Activated B cell treated with CpG ODN at 0.5 μM for 24 hours (primary cell): ENCODE data around the gene KRTCAP3. TPM values are rescaled to one million over a fixed set of nuclear protein-coding genes. Genes with fewer than 3 reads are reported as not detected.

Source experiments
- ATAC-seq: fragments of 200-7000 bp; cut with Tn5 transposase; one replicate; pipeline ENCODE4 v1.10.0; 2021; ENCODE audit warnings: low read depth, mild to moderate bottlenecking, moderate library complexity
- CTCF ChIA-PET: fragments of 350-600 bp; sonication (Branson Sonifier 250); formaldehyde crosslinking; loops from one replicate; lab custom pipeline; 2021; ENCODE audit warnings: antibody characterized with exemption; lab: Charles Lee
- POLR2A ChIA-PET: fragments of 350-600 bp; sonication (Branson Sonifier 250); formaldehyde crosslinking; loops from one replicate; lab custom pipeline; 2021; ENCODE audit warnings: antibody characterized with exemption; lab: Charles Lee
- DNase-seq: peaks from one replicate; pipeline ENCODE4 v3.0.0; 2022
- H3K27ac Mint-ChIP-seq: one replicate; pipeline ENCODE4 v1.8.0; 2020; ENCODE audit warnings: mixed read lengths
- H3K27me3 Mint-ChIP-seq: one replicate; pipeline ENCODE4 v1.8.0; 2021; ENCODE audit warnings: mixed read lengths
- H3K36me3 Mint-ChIP-seq: one replicate; pipeline ENCODE4 v1.8.0; 2021; ENCODE audit warnings: low read depth, mixed read lengths
- H3K4me1 Mint-ChIP-seq: one replicate; pipeline ENCODE4 v1.8.0; 2021; ENCODE audit warnings: mixed read lengths
- H3K4me3 Mint-ChIP-seq: one replicate; pipeline ENCODE4 v1.8.0; 2020; ENCODE audit warnings: mild to moderate bottlenecking, mixed read lengths
- H3K9me3 Mint-ChIP-seq: one replicate; pipeline ENCODE4 v1.8.0; 2020; ENCODE audit warnings: mixed read lengths
- CTCF ChIP-seq: fragments of 200-600 bp; IDR thresholded peaks from one replicate; pipeline ENCODE4 v1.8.0; 2022; ENCODE audit warnings: antibody characterized with exemption, mild to moderate bottlenecking
- intact Hi-C: fragments of 100-400 bp; cut with micrococcal nuclease; formaldehyde crosslinking; loops from one replicate; pipeline ENCODE4 v1.15.1; 2024
- total RNA-seq: library from RNA; stranded (reverse); gene quantifications from 2 replicates; pipeline ENCODE4 v1.2.3, GENCODE V29; 2022

The KRTCAP3 gene
- total RNA-seq, 1 donor from 2014 or later, result 10.0 TPM

DNA sequence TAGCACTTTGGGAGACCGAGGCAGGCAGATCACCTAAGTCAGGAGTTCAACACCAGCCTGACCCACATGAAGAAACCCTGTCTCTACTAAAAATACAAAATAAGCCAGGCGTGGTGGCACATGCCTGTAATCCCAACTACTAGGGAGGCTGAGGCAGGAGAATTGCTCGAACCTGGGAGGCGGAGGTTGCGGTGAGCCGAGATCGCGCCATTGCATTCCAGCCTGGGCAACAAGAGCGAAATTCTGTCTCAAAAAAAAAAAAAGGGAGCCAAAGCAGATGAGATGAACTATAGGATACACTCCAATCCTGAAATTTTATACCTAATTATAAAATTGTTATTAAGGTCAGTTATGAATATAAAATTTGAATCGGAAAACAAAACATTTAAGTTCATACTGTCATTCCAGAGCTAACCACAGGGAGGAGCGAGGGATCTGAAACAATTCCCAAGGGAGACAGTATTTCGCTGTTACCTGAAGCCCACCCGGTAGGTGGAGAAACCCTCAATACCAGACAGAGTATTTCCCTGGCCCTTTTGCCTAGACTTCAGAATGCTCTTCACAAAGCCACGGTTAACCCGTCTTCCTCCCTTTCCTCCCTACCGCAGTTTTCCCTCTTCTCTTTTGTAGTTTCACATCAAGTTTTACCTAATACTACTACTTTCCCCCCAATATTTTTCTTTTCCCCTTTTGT is 34.2 kb upstream of the KRTCAP3 start:
- intact Hi-C loops, result loop anchor here (10.0 kb wide), 1 partner anchor 217 kb away; the partner anchor contains the start of genes CCDC121 and GPN1
- ChIA-PET POLR2A (interaction anchor here (0.6 to 4.2 kb wide), 7 partner anchors 21 to 356 kb away, joined by 4 to 58 read pairs (median 10); partner anchors contain the start of genes AGBL5, EIF2B4, NRBP1 and SLC4A1AP), CTCF (no interaction called here)
- Mint-ChIP-seq H3K9me3 (no peaks in the 10 kb centered on the region), H3K4me3 (peak overlapping the region; percentile 87), H3K4me1 (peaks cover 33% of the 10 kb centered on the region), H3K27me3 (no peaks in the 10 kb centered on the region), H3K36me3 (peaks cover 23% of the 10 kb centered on the region), H3K27ac (peak overlapping the region; percentile 59)
- TF ChIP-seq CTCF, result no peak
- ATAC-seq, result no peak
- no peak for DNase-seq

DNA sequence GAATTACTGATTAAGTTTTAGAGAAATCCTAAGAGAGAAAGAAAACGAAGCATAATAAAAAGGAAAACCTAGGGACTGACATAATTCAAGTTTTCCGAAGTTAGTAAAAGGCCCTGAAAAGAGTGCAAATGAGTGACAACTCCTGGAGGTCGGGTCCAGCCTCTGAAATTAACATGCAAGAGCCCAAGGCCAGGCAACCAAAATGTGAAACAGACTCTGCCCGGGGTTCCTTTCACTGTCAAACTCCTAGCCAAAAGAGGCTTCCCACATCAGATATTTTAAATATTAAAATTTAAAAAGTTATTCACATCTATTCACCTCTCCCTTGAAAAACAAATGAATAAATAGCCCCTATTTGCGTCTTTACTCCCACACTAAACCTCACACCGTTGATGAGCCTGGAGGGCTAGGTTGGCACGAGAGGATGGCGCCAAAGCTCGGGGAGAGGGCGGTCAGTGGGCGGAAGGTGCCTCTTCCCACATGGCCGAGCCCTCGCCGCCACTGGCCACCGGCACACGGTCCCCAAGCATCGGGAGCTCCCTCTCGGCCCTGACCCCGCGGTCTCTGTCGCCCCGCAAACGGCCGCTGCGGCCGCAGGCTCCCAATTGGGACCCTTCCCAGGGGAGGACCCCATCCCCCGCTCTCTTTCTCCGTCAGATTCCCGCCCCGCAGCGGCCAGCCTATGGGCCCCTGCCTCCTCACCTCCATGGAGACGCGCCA is 33.4 kb upstream of the KRTCAP3 start:
- CTCF ChIA-PET, result no interaction called here
- intact Hi-C loops, result loop anchor here (1.0 to 10.0 kb wide), 9 partner anchors 20 to 255 kb away; partner anchors contain the start of genes CCDC121, EIF2B4, GPN1 and GTF3C2
- no peak for DNase-seq
- peak overlapping the region; percentile 87 for H3K4me3 Mint-ChIP-seq
- H3K4me1 Mint-ChIP-seq, result peaks cover 33% of the 10 kb centered on the region
- H3K27ac Mint-ChIP-seq, result peak overlapping the region; percentile 77
- peak; percentile 10 for ATAC-seq
- H3K36me3 Mint-ChIP-seq, result peaks cover 23% of the 10 kb centered on the region
- TF ChIP-seq CTCF, result no peak
- no peaks in the 10 kb centered on the region for H3K27me3 Mint-ChIP-seq
- POLR2A ChIA-PET, result interaction anchor here (0.6 to 4.2 kb wide), 15 partner anchors 8 to 358 kb away, joined by 3 to 58 read pairs (median 7); partner anchors contain the start of genes AGBL5, CCDC121, EIF2B4 and GPN1
- no peaks in the 10 kb centered on the region for H3K9me3 Mint-ChIP-seq

- no peak for TF ChIP-seq CTCF
- DNase-seq, result peak; percentile 98
- POLR2A ChIA-PET, result interaction anchor here (0.5 to 4.2 kb wide), 17 partner anchors 9 to 359 kb away, joined by 3 to 58 read pairs (median 5); partner anchors contain the start of genes AGBL5, CCDC121, EIF2B4 and GPN1
- intact Hi-C loops, result loop anchor here (1.0 to 10.0 kb wide), 9 partner anchors 19 to 254 kb away; partner anchors contain the start of genes CCDC121, EIF2B4, GPN1 and GTF3C2
- ATAC-seq, result peak; percentile 96
- H3K36me3 Mint-ChIP-seq, result peaks cover 21% of the 10 kb centered on the region
- CTCF ChIA-PET, result interaction anchor here (1.5 kb wide), 1 partner anchor 20 kb away, joined by 15 read pairs; the partner anchor contains the start of gene NRBP1
- H3K27ac Mint-ChIP-seq, result peak within 1 kb of the TSS; percentile 95
- no peaks in the 10 kb centered on the region for H3K27me3 Mint-ChIP-seq
- peak within 1 kb of the TSS; percentile 87 for H3K4me3 Mint-ChIP-seq
- no peaks in the 10 kb centered on the region for H3K9me3 Mint-ChIP-seq
- H3K4me1 Mint-ChIP-seq, result peaks cover 31% of the 10 kb centered on the region
These were observed 32.7 kb upstream of the KRTCAP3 start, which contains the start of gene PPM1G for GRCh38 chr2:27409321-27410073. TSS of gene PPM1G (minus strand) at chr2:27409591. CDS start at chr2:27409422, 169 bp downstream.

DNA sequence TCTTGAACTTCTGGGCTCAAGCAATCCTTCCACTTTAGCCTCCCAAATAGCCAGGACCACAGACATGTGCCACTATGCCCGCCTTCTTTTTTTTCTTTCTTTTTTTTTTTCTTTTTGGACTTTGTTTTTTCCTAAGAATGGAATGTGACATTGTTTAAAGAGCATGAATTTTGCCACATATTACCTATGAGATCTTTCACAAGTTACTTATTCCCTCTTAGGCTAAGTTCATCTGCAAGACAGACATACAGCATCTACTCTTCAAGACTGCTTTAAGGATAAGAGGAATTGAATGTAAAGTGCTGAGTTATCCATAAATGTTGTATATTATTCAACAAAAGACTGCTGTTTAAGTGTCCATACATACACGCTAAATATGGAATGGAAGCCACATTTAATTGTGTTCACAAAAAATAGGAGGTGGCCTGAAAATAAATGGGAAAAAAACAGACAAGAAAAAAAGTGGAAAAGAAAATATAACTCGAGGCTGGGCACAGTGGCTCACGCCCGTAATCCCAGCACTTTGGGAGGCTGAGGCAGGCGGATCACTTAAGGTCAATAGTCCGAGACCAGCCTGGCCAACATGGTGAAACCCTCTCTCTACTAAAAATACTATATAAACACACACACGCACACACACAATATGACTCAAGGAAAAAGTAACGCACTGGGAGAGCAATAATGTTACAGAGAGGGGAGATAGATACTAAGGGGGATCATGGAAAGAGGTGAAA is 29.6 kb upstream of the KRTCAP3 start:
- H3K9me3 Mint-ChIP-seq, result no peaks in the 10 kb centered on the region
- no peak overlapping the region for H3K27ac Mint-ChIP-seq
- ChIA-PET CTCF (no interaction called here), POLR2A (interaction anchor here (0.7 kb wide), 1 partner anchor 15 kb away, joined by 4 read pairs; no protein-coding TSS in a partner anchor)
- no peak for TF ChIP-seq CTCF
- peaks cover 19% of the 10 kb centered on the region for H3K4me1 Mint-ChIP-seq
- ATAC-seq, result no peak
- DNase-seq, result no peak
- H3K4me3 Mint-ChIP-seq, result no peak overlapping the region
- intact Hi-C loops, result no loop called here
- no peaks in the 10 kb centered on the region for H3K27me3 Mint-ChIP-seq
- H3K36me3 Mint-ChIP-seq, result peaks cover 5% of the 10 kb centered on the region
